Measurements from ENCODE around the gene MRPS23.

- TF ChIP-seq CTCF (IDR thresholded peaks at IDR 0.05 in 8 of 11, conservative IDR thresholded peaks at IDR 0.05 in 3 of 11) (no peak), POLR2A (IDR thresholded peaks at IDR 0.05) (no peak), POLR2AphosphoS5 (IDR thresholded peaks at IDR 0.05) (peak; percentile 21 to 53 (median 44))
Observed at GRCh38 chr17:57861000-57861789, 11.4 kb upstream of the MRPS23 start.
